Measurements from ENCODE around the gene PCARE. TPM values are rescaled to one million over a fixed set of nuclear protein-coding genes. Genes with fewer than 3 reads are reported as not detected.

PCARE gene
- total RNA-seq, result not detected in 2 replicates

GRCh38 chr2:29074411-29074810, at the start of gene PCARE:
PCARE (minus strand) TSS chr2:29074523; CDS start chr2:29074261, 262 bp downstream.

GRCh38 chr2:29114946-29115609, 40.8 kb upstream of the PCARE start, which contains the start of gene CLIP4:
CLIP4 (plus strand) TSS chr2:29115415; CDS start chr2:29121389, 5,974 bp downstream.

Other genes with a start within 250 kb of the PCARE start
- gene TRMT61B, start 204.2 kb downstream of the PCARE start, total RNA-seq, result 11.5 and 11.9 TPM in 2 replicates
- gene WDR43, start 179.9 kb downstream of the PCARE start, total RNA-seq, result 103 and 175 TPM in 2 replicates
- gene TOGARAM2, start 93.2 kb downstream of the PCARE start, total RNA-seq, result 0.09 TPM in 1 of 2 replicates, not detected in the other
- gene CLIP4, start 40.9 kb upstream of the PCARE start, total RNA-seq, result 46.8 and 47.8 TPM in 2 replicates

Measured in smooth muscle cell of the umbilical artery (primary cell).